HepG2 (cell line): ENCODE data around the gene MRS2.

Experiments used
- SMC3 ChIP-seq: IDR thresholded peaks from 2 replicates; pipeline ENCODE4 v1.6.1; 2011; ENCODE audit warnings: low read length, improper control_type of control experiment
- ZZZ3 ChIP-seq: sonication (generic); formaldehyde crosslinking; IDR thresholded peaks from 2 replicates; pipeline ENCODE4 v1.4.0; 2020; ENCODE audit warnings: missing genetic modification reagents, mild to moderate bottlenecking, borderline replicate concordance
- TF ChIP-seq, protein P1 (sequence below): sonication (generic); formaldehyde crosslinking; IDR thresholded peaks from 2 replicates; pipeline ENCODE4 v1.8.1; 2023; ENCODE audit warnings: mild to moderate bottlenecking, inconsistent platforms, moderate library complexity, missing genetic modification reagents, borderline replicate concordance
- TF ChIP-seq, protein P2 (sequence below): sonication (generic); formaldehyde crosslinking; IDR thresholded peaks from 2 replicates; pipeline ENCODE4 v1.5.0; 2020; ENCODE audit warnings: mild to moderate bottlenecking, missing genetic modification reagents, moderate library complexity

GRCh38 chr6:24355393-24355792 is 47.3 kb upstream of the MRS2 start:
- TF ChIP-seq, protein P1, sequence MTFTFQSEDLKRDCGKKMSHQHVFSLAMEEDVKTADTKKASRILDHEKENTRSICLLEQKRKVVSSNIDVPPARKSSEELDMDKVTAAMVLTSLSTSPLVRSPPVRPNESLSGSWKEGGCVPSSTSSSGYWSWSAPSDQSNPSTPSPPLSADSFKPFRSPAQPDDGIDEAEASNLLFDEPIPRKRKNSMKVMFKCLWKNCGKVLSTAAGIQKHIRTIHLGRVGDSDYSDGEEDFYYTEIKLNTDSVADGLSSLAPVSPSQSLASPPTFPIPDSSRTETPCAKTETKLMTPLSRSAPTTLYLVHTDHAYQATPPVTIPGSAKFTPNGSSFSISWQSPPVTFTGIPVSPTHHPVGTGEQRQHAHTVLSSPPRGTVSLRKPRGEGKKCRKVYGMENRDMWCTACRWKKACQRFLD (CRISPR knock-in tag): no peak
- TF ChIP-seq, protein P2, sequence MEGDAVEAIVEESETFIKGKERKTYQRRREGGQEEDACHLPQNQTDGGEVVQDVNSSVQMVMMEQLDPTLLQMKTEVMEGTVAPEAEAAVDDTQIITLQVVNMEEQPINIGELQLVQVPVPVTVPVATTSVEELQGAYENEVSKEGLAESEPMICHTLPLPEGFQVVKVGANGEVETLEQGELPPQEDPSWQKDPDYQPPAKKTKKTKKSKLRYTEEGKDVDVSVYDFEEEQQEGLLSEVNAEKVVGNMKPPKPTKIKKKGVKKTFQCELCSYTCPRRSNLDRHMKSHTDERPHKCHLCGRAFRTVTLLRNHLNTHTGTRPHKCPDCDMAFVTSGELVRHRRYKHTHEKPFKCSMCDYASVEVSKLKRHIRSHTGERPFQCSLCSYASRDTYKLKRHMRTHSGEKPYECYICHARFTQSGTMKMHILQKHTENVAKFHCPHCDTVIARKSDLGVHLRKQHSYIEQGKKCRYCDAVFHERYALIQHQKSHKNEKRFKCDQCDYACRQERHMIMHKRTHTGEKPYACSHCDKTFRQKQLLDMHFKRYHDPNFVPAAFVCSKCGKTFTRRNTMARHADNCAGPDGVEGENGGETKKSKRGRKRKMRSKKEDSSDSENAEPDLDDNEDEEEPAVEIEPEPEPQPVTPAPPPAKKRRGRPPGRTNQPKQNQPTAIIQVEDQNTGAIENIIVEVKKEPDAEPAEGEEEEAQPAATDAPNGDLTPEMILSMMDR: no peak
- TF ChIP-seq SMC3 (no peak), ZZZ3 (CRISPR knock-in tag) (no peak)
